ENCODE data around the gene PYGO1. TPM values are rescaled to one million over a fixed set of nuclear protein-coding genes. Genes with fewer than 3 reads are reported as not detected.
"Not testable (repeated sequence)": the region's sequence is repeated elsewhere in the genome, so short reads cannot be mapped to it uniquely, and the experiment has no call there.

PYGO1 gene
- polyA plus RNA-seq (2013, experiment 1 of 2; ENCODE audit: insufficient read length): 5.6 TPM
- polyA plus RNA-seq (2013, experiment 2 of 2; ENCODE audit: insufficient read length): 6.7 TPM

GRCh38 chr15:55588070-55588814 is at the start of gene PYGO1:
Gene PYGO1, minus strand, starts transcription at chr15:55588345. Its CDS starts 462 bp downstream, at chr15:55587883.
- DNase-seq: peak; percentile 74

- DNase-seq: no peak
These were observed 48.9 kb upstream of the PYGO1 start for GRCh38 chr15:55637086-55637485.

GRCh38 chr15:55633731-55634130 is 45.6 kb upstream of the PYGO1 start:
- no peak for DNase-seq

GRCh38 chr15:55632434-55632833 is 44.3 kb upstream of the PYGO1 start:
- DNase-seq: no peak

GRCh38 chr15:55630858-55631257 is 42.7 kb upstream of the PYGO1 start:
- no peak for DNase-seq

GRCh38 chr15:55628369-55628730 is 40.2 kb upstream of the PYGO1 start:
- DNase-seq: peak; percentile 4

GRCh38 chr15:55627730-55628368 is 39.7 kb upstream of the PYGO1 start:
- DNase-seq: peak; percentile 71

- no peak for DNase-seq
These were observed 31.6 kb upstream of the PYGO1 start for GRCh38 chr15:55619783-55620182.

GRCh38 chr15:55618387-55618786 is 30.2 kb upstream of the PYGO1 start:
- no peak for DNase-seq

- no peak for DNase-seq
These were observed 27.3 kb upstream of the PYGO1 start for GRCh38 chr15:55615445-55615844.

- DNase-seq: no peak
These were observed 25.6 kb upstream of the PYGO1 start for GRCh38 chr15:55613727-55614126.

- no peak for DNase-seq
These were observed 18.1 kb upstream of the PYGO1 start for GRCh38 chr15:55606214-55606613.

- DNase-seq: no peak
These were observed 13.2 kb upstream of the PYGO1 start for GRCh38 chr15:55601374-55601773.

- DNase-seq: no peak
These were observed 11.3 kb upstream of the PYGO1 start for GRCh38 chr15:55599439-55599838.

GRCh38 chr15:55593019-55593418 is 4.9 kb upstream of the PYGO1 start:
- DNase-seq: not testable (repeated sequence)

GRCh38 chr15:55590788-55591187 is 2.6 kb upstream of the PYGO1 start:
- DNase-seq: no peak

- peak; percentile 31 for DNase-seq
These were observed 1.1 kb upstream of the PYGO1 start for GRCh38 chr15:55589287-55589686.

GRCh38 chr15:55588815-55589115 is 620 bp upstream of the PYGO1 start:
- DNase-seq: no peak

- DNase-seq: peak; percentile 63
These were observed 650 bp downstream of the PYGO1 start for GRCh38 chr15:55587321-55588069.

- DNase-seq: no peak
These were observed 1.3 kb downstream of the PYGO1 start for GRCh38 chr15:55586808-55587207.

GRCh38 chr15:55576943-55577342 is 11.2 kb downstream of the PYGO1 start:
- no peak for DNase-seq

- DNase-seq: no peak
These were observed 14.0 kb downstream of the PYGO1 start for GRCh38 chr15:55574096-55574495.

- DNase-seq: no peak
These were observed 14.9 kb downstream of the PYGO1 start for GRCh38 chr15:55573224-55573623.

Data from fibroblast of skin of scalp (primary cell).